ENCODE data around the gene FAM229B. TPM values are rescaled to one million over a fixed set of nuclear protein-coding genes. Genes with fewer than 3 reads are reported as not detected.

FAM229B gene
- total RNA-seq = 1 to 10 TPM in 4 of 5 experiments, under 1 TPM in 1; 0.70 to 5.8 (median 2.0) TPM
- 10 to 100 TPM; 10.8 to 14.1 TPM for polyA plus RNA-seq
- 3.0 reads per million, percentile 16 among the genes with 10 or more reads in this experiment for total RNA-seq

GRCh38 chr6:112087136-112087911 lies at the start of gene FAM229B, which contains the start of gene TUBE1:
Gene FAM229B, plus strand, starts transcription at chr6:112087591. Its CDS starts 11,693 bp downstream, at chr6:112099284.
Gene TUBE1, minus strand, starts transcription at chr6:112087482. Its CDS starts 48 bp downstream, at chr6:112087434.
- H3K9me3 ChIP-seq (ENCODE audit: control insufficient read depth in 2 of 3, low read length in 3 of 3) = no peaks in the 10 kb centered on the region
- intact Hi-C loops (cut with micrococcal nuclease) = loop anchor here (1.0 to 10.0 kb wide), 20 partner anchors 44 to 1913 kb away; partner anchors contain the start of genes FYN (in 2 of the 2), GTF3C6 (in 2 of the 2), REV3L (in 2 of the 2) and SLC16A10 (in 2 of the 2)
- H3K36me3 ChIP-seq (ENCODE audit: control insufficient read depth in 2 of 3, insufficient read depth in 3 of 3, low read length in 3 of 3) = peaks cover 0 to 9% (median 0%) of the 10 kb centered on the region in 3 experiments
- H3K27ac ChIP-seq (ENCODE audit: low read depth, low read length) = peak within 1 kb of the TSS; percentile 87
- CTCF ChIA-PET = interaction anchor here (2.0 kb wide), 1 partner anchor 76 kb away, joined by 9 read pairs; no protein-coding TSS in a partner anchor
- Mint-ChIP-seq H3K4me1 (peaks cover 0 to 18% (median 10%) of the 10 kb centered on the region in 7 donors), H3K9me3 (peaks cover 0 to 2% (median 0%) of the 10 kb centered on the region in 11 donors), H3K27ac (peak within 1 kb of the TSS in 1 of 9 donors; percentile 65), H3K27me3 (peaks cover 0 to 37% (median 6%) of the 10 kb centered on the region in 5 donors), H3K36me3 (peaks cover 0 to 21% (median 4%) of the 10 kb centered on the region in 5 donors), H3K4me3 (no peak within 1 kb of the TSS)
- peaks cover 0 to 7% of the 10 kb centered on the region in 2 donors for H3K4me1 ChIP-seq (ENCODE audit: control insufficient read depth in 2 of 2, insufficient read depth in 2 of 2, low read length in 2 of 2)
- ATAC-seq = peak; percentile 98
- POLR2A ChIA-PET = interaction anchor here (1.0 to 2.0 kb wide), 7 partner anchors 8 to 828 kb away, joined by 3 to 7 read pairs (median 4); partner anchors contain the start of gene TRAF3IP2
- peak; percentile 70 to 96 (median 90) for DNase-seq
- H3K27me3 ChIP-seq (ENCODE audit: control insufficient read depth in 2 of 2, insufficient read depth in 2 of 2, low read length in 2 of 2) = peaks cover 0 to 3% of the 10 kb centered on the region in 2 donors
- H3K4me3 ChIP-seq (ENCODE audit: low read length) = peak within 1 kb of the TSS; percentile 64

GRCh38 chr6:112037783-112038216 lies 49.6 kb upstream of the FAM229B start:
- Mint-ChIP-seq H3K27ac (peak overlapping the region in 3 of 9 donors; percentile 34 to 85 (median 73)), H3K4me3 (peak overlapping the region in 2 of 10 donors; percentile 16 to 36), H3K36me3 (no peaks in the 10 kb centered on the region), H3K27me3 (peaks cover 0 to under 1% (median 0%) of the 10 kb centered on the region in 5 donors), H3K4me1 (peaks cover 27 to 93% (median 70%) of the 10 kb centered on the region in 7 donors), H3K9me3 (no peaks in the 10 kb centered on the region)
- Histone ChIP-seq H3K36me3 (ENCODE audit: control insufficient read depth in 2 of 3, insufficient read depth in 3 of 3, low read length in 3 of 3) (no peaks in the 10 kb centered on the region), H3K27ac (ENCODE audit: low read depth, low read length) (no peak overlapping the region), H3K4me1 (ENCODE audit: control insufficient read depth in 2 of 2, insufficient read depth in 2 of 2, low read length in 2 of 2) (peaks cover 4 to 65% of the 10 kb centered on the region in 2 donors), H3K27me3 (ENCODE audit: control insufficient read depth in 2 of 2, insufficient read depth in 2 of 2, low read length in 2 of 2) (no peaks in the 10 kb centered on the region), H3K4me3 (ENCODE audit: low read length) (no peak overlapping the region), H3K9me3 (ENCODE audit: control insufficient read depth in 2 of 3, low read length in 3 of 3) (no peaks in the 10 kb centered on the region)
- POLR2A ChIA-PET = interaction anchor here (7.8 to 12.2 kb wide), 2 partner anchors 10 to 25 kb away, joined by 106 to 175 read pairs; no protein-coding TSS in a partner anchor
- intact Hi-C loops (cut with micrococcal nuclease) = loop anchor here (1.0 to 5.0 kb wide), 2 partner anchors 9 to 1355 kb away; no protein-coding TSS in a partner anchor
- DNase-seq (no peak), ATAC-seq (peak; percentile 54)
- CTCF ChIA-PET = interaction anchor here (7.9 to 9.8 kb wide), 2 partner anchors 10 to 26 kb away, joined by 82 to 339 read pairs; no protein-coding TSS in a partner anchor

- ATAC-seq = no peak
- ChIA-PET CTCF (interaction anchor here (7.9 to 9.8 kb wide), 2 partner anchors 10 to 26 kb away, joined by 82 to 339 read pairs; no protein-coding TSS in a partner anchor), POLR2A (interaction anchor here (0.6 to 12.2 kb wide), 5 partner anchors 11 to 617 kb away, joined by 3 to 175 read pairs (median 4); no protein-coding TSS in a partner anchor)
- H3K27ac Mint-ChIP-seq = peak overlapping the region in 2 of 9 donors; percentile 34 to 85
- H3K4me1 Mint-ChIP-seq = peaks cover 29 to 94% (median 69%) of the 10 kb centered on the region in 7 donors
- H3K36me3 Mint-ChIP-seq = no peaks in the 10 kb centered on the region
- H3K4me3 ChIP-seq (ENCODE audit: low read length) = no peak overlapping the region
- H3K36me3 ChIP-seq (ENCODE audit: control insufficient read depth in 2 of 3, insufficient read depth in 3 of 3, low read length in 3 of 3) = no peaks in the 10 kb centered on the region
- no peak overlapping the region for H3K27ac ChIP-seq (ENCODE audit: low read depth, low read length)
- no peaks in the 10 kb centered on the region for H3K9me3 Mint-ChIP-seq
- H3K4me3 Mint-ChIP-seq = no peak overlapping the region
- intact Hi-C loops (cut with micrococcal nuclease) = loop anchor here in 1 of 2 donors (5.0 kb wide), 1 partner anchor 1356 kb away; no protein-coding TSS in a partner anchor
- peaks cover 5 to 66% of the 10 kb centered on the region in 2 donors for H3K4me1 ChIP-seq (ENCODE audit: control insufficient read depth in 2 of 2, insufficient read depth in 2 of 2, low read length in 2 of 2)
- no peaks in the 10 kb centered on the region for H3K9me3 ChIP-seq (ENCODE audit: control insufficient read depth in 2 of 3, low read length in 3 of 3)
- DNase-seq = no peak
- no peaks in the 10 kb centered on the region for H3K27me3 Mint-ChIP-seq
- H3K27me3 ChIP-seq (ENCODE audit: control insufficient read depth in 2 of 2, insufficient read depth in 2 of 2, low read length in 2 of 2) = no peaks in the 10 kb centered on the region
Measured at GRCh38 chr6:112038268-112038667, 49.1 kb upstream of the FAM229B start.

GRCh38 chr6:112038756-112039430 lies 48.5 kb upstream of the FAM229B start:
- Histone ChIP-seq H3K4me3 (ENCODE audit: low read length) (no peak overlapping the region), H3K9me3 (ENCODE audit: control insufficient read depth in 2 of 3, low read length in 3 of 3) (no peaks in the 10 kb centered on the region), H3K27me3 (ENCODE audit: control insufficient read depth in 2 of 2, insufficient read depth in 2 of 2, low read length in 2 of 2) (no peaks in the 10 kb centered on the region), H3K4me1 (ENCODE audit: control insufficient read depth in 2 of 2, insufficient read depth in 2 of 2, low read length in 2 of 2) (peaks cover 5 to 59% of the 10 kb centered on the region in 2 donors), H3K36me3 (ENCODE audit: control insufficient read depth in 2 of 3, insufficient read depth in 3 of 3, low read length in 3 of 3) (no peaks in the 10 kb centered on the region), H3K27ac (ENCODE audit: low read depth, low read length) (no peak overlapping the region)
- ChIA-PET POLR2A (interaction anchor here (0.6 to 12.2 kb wide), 6 partner anchors 11 to 618 kb away, joined by 3 to 175 read pairs (median 4); no protein-coding TSS in a partner anchor), CTCF (interaction anchor here (1.0 to 9.8 kb wide), 4 partner anchors 8 to 329 kb away, joined by 3 to 339 read pairs (median 72); no protein-coding TSS in a partner anchor)
- Mint-ChIP-seq H3K36me3 (no peaks in the 10 kb centered on the region), H3K27ac (peak overlapping the region in 6 of 9 donors; percentile 34 to 85 (median 72)), H3K4me1 (peaks cover 23 to 94% (median 69%) of the 10 kb centered on the region in 7 donors), H3K9me3 (no peaks in the 10 kb centered on the region), H3K27me3 (no peaks in the 10 kb centered on the region), H3K4me3 (no peak overlapping the region)
- intact Hi-C loops (cut with micrococcal nuclease) = loop anchor here in 1 of 2 donors (5.0 kb wide), 1 partner anchor 1357 kb away; no protein-coding TSS in a partner anchor
- DNase-seq (no peak), ATAC-seq (no peak)

GRCh38 chr6:112039431-112039770 lies 48.0 kb upstream of the FAM229B start:
- Mint-ChIP-seq H3K27ac (peak overlapping the region in 8 of 9 donors; percentile 27 to 85 (median 70)), H3K27me3 (no peaks in the 10 kb centered on the region), H3K36me3 (no peaks in the 10 kb centered on the region), H3K4me3 (peak overlapping the region in 1 of 10 donors; percentile 12), H3K4me1 (peaks cover 21 to 89% (median 64%) of the 10 kb centered on the region in 7 donors), H3K9me3 (no peaks in the 10 kb centered on the region)
- no peak for DNase-seq
- H3K9me3 ChIP-seq (ENCODE audit: control insufficient read depth in 2 of 3, low read length in 3 of 3) = no peaks in the 10 kb centered on the region
- H3K4me3 ChIP-seq (ENCODE audit: low read length) = no peak overlapping the region
- ChIA-PET CTCF (interaction anchor here (0.8 to 9.8 kb wide), 6 partner anchors 9 to 330 kb away, joined by 3 to 339 read pairs (median 32); no protein-coding TSS in a partner anchor), POLR2A (interaction anchor here (0.8 to 12.2 kb wide), 4 partner anchors 12 to 172 kb away, joined by 3 to 175 read pairs (median 54); no protein-coding TSS in a partner anchor)
- no peak overlapping the region for H3K27ac ChIP-seq (ENCODE audit: low read depth, low read length)
- intact Hi-C loops (cut with micrococcal nuclease) = loop anchor here in 1 of 2 donors (5.0 kb wide), 1 partner anchor 1357 kb away; no protein-coding TSS in a partner anchor
- no peaks in the 10 kb centered on the region for H3K27me3 ChIP-seq (ENCODE audit: control insufficient read depth in 2 of 2, insufficient read depth in 2 of 2, low read length in 2 of 2)
- no peaks in the 10 kb centered on the region for H3K36me3 ChIP-seq (ENCODE audit: control insufficient read depth in 2 of 3, insufficient read depth in 3 of 3, low read length in 3 of 3)
- ATAC-seq = no peak
- peaks cover 5 to 54% of the 10 kb centered on the region in 2 donors for H3K4me1 ChIP-seq (ENCODE audit: control insufficient read depth in 2 of 2, insufficient read depth in 2 of 2, low read length in 2 of 2)

Measured in naive thymus-derived CD4-positive, alpha-beta T cell (primary cell).